Measurements from ENCODE around the gene STK32C. TPM values are rescaled to one million over a fixed set of nuclear protein-coding genes. Genes with fewer than 3 reads are reported as not detected.

Gene STK32C
- total RNA-seq, 1 experiment from 2014 or later = 13.9 TPM

- no peaks in the 10 kb centered on the region for H3K9me3 ChIP-seq (ENCODE audit: insufficient read depth, low read depth)
Measured at GRCh38 chr10:132252412-132252811, 55.3 kb downstream of the STK32C start.

DNA sequence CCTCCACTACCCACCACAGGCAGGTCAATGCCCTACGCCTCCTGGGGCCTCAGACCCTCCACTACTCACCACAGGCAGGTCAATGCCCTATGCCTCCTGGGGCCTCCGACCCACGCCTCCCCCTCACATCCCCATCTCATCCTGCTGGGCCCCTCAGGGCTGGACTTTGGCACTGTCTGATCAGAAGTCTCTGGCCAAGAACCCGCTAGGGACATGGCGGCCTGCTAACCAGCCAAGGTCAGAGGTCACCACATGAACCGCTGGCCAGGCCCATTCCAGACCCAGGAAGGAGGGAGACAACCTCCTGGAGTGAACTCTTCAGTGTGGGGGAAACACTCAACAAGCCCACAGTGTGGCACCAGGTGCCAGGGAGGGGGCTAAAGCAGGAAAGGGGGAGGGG, 55.8 kb downstream of the STK32C start:
- Histone ChIP-seq H3K27ac (no peak overlapping the region), H3K4me3 (no peak overlapping the region), H3K4me1 (replicated peaks; ENCODE audit: insufficient read depth) (no peaks in the 10 kb centered on the region), H3K79me2 (ENCODE audit: low read depth) (no peaks in the 10 kb centered on the region), H2AFZ (no peak overlapping the region), H3K4me2 (no peak overlapping the region), H4K20me1 (ENCODE audit: insufficient read depth) (no peaks in the 10 kb centered on the region), H3K36me3 (ENCODE audit: low read depth) (no peaks in the 10 kb centered on the region), H3K27me3 (ENCODE audit: insufficient read depth, low read depth) (no peaks in the 10 kb centered on the region), H3K9me2 (ENCODE audit: insufficient read depth) (no peaks in the 10 kb centered on the region), H3K9me3 (ENCODE audit: insufficient read depth, low read depth) (no peaks in the 10 kb centered on the region), H3F3A (ENCODE audit: insufficient read depth, low read depth) (no peaks in the 10 kb centered on the region)
- TF ChIP-seq EZH2 (IDR thresholded peaks at IDR 0.05; ENCODE audit: low read depth) = no peak
- TF ChIP-seq CTCF (conservative IDR thresholded peaks at IDR 0.05) = no peak
- DNase-seq = no peak
- BruUV-seq (replicated peaks) = no TSS peak
- ChIA-PET POLR2A (ENCODE audit: unreplicated experiment) (no interaction called here), CTCF (no interaction called here)
- intact Hi-C loops (cut with micrococcal nuclease; ENCODE audit: unreplicated experiment) = no loop called here

More at GRCh38 chr10:132252412-132252811, 55.3 kb downstream of the STK32C start:
- no peaks in the 10 kb centered on the region for H3K36me3 ChIP-seq (ENCODE audit: low read depth)
- H3K27ac ChIP-seq = no peak overlapping the region
- no peaks in the 10 kb centered on the region for H3K4me1 ChIP-seq (replicated peaks; ENCODE audit: insufficient read depth)
- no peak overlapping the region for H3K4me3 ChIP-seq
- no peak overlapping the region for H2AFZ ChIP-seq
- no peak for TF ChIP-seq CTCF (conservative IDR thresholded peaks at IDR 0.05)
- TF ChIP-seq EZH2 (IDR thresholded peaks at IDR 0.05; ENCODE audit: low read depth) = no peak
- intact Hi-C loops (cut with micrococcal nuclease; ENCODE audit: unreplicated experiment) = no loop called here
- no TSS peak for BruUV-seq (replicated peaks)
- no peak for DNase-seq
- no peak overlapping the region for H3K4me2 ChIP-seq
- no peaks in the 10 kb centered on the region for H3F3A ChIP-seq (ENCODE audit: insufficient read depth, low read depth)
- ChIA-PET POLR2A (ENCODE audit: unreplicated experiment) (no interaction called here), CTCF (no interaction called here)
- no peaks in the 10 kb centered on the region for H3K27me3 ChIP-seq (ENCODE audit: insufficient read depth, low read depth)
- H3K9me2 ChIP-seq (ENCODE audit: insufficient read depth) = no peaks in the 10 kb centered on the region
- no peaks in the 10 kb centered on the region for H3K79me2 ChIP-seq (ENCODE audit: low read depth)
- no peaks in the 10 kb centered on the region for H4K20me1 ChIP-seq (ENCODE audit: insufficient read depth)

GRCh38 chr10:132250481-132251475, 57.0 kb downstream of the STK32C start:
- ChIA-PET CTCF (no interaction called here), POLR2A (ENCODE audit: unreplicated experiment) (no interaction called here)
- Histone ChIP-seq H3F3A (ENCODE audit: insufficient read depth, low read depth) (no peaks in the 10 kb centered on the region), H3K4me3 (no peak overlapping the region), H3K36me3 (ENCODE audit: low read depth) (no peaks in the 10 kb centered on the region), H3K4me1 (replicated peaks; ENCODE audit: insufficient read depth) (no peaks in the 10 kb centered on the region), H3K27me3 (ENCODE audit: insufficient read depth, low read depth) (no peaks in the 10 kb centered on the region), H3K9me2 (ENCODE audit: insufficient read depth) (no peaks in the 10 kb centered on the region), H3K27ac (no peak overlapping the region), H3K9me3 (ENCODE audit: insufficient read depth, low read depth) (no peaks in the 10 kb centered on the region), H3K79me2 (ENCODE audit: low read depth) (no peaks in the 10 kb centered on the region), H4K20me1 (ENCODE audit: insufficient read depth) (no peaks in the 10 kb centered on the region), H3K4me2 (no peak overlapping the region), H2AFZ (no peak overlapping the region)
- BruUV-seq (replicated peaks) = no TSS peak
- no peak for DNase-seq
- intact Hi-C loops (cut with micrococcal nuclease; ENCODE audit: unreplicated experiment) = no loop called here
- TF ChIP-seq EZH2 (IDR thresholded peaks at IDR 0.05; ENCODE audit: low read depth) (no peak), CTCF (conservative IDR thresholded peaks at IDR 0.05) (no peak)
